Keratinocyte (primary cell): Measurements from ENCODE around the gene ITPKC. TPM values are rescaled to one million over a fixed set of nuclear protein-coding genes. Genes with fewer than 3 reads are reported as not detected.

Source experiments
- DNase-seq: peaks from one replicate; pipeline ENCODE4 v3.0.0-alpha.2; 2011; ENCODE audit warnings: low read depth, missing footprints, low spot score
- FAIRE-seq: peaks from 2 replicates; lab custom pipeline; 2011; peaks lifted over from hg19 to GRCh38; lab: Jason Lieb, UNC
- H2AFZ ChIP-seq: 2 replicates; pipeline ENCODE4 v1.6.0; 2012; ENCODE audit warnings: low read length, control low read depth, inconsistent platforms; ENCODE audit not compliant: control insufficient read depth
- H3K27ac ChIP-seq: 2 replicates; pipeline ENCODE4 v1.5.1; 2011; ENCODE audit warnings: low read length; ENCODE audit not compliant: control insufficient read depth, insufficient read depth
- H3K27me3 ChIP-seq: 3 replicates; pipeline ENCODE4 v1.6.0; 2011; ENCODE audit warnings: low read length; ENCODE audit not compliant: control insufficient read depth, insufficient read depth; ENCODE audit errors: extremely low read depth
- H3K36me3 ChIP-seq, 2 experiments: 2 replicates in 1 of 2; 3 replicates in 1 of 2; pipeline ENCODE4 v1.5.1; 2011; ENCODE audit warnings: low read length in 2 of 2, mild to moderate bottlenecking in 1 of 2; ENCODE audit not compliant: control insufficient read depth in 2 of 2, insufficient read depth in 2 of 2; ENCODE audit errors: extremely low read depth in 1 of 2
- H3K4me1 ChIP-seq: 3 replicates; pipeline ENCODE4 v1.5.1; 2011; ENCODE audit warnings: low read length; ENCODE audit not compliant: control insufficient read depth, insufficient read depth; ENCODE audit errors: extremely low read depth
- H3K4me2 ChIP-seq: 3 replicates; pipeline ENCODE4 v1.6.0; 2011; ENCODE audit warnings: low read depth, low read length; ENCODE audit not compliant: control insufficient read depth, insufficient read depth; ENCODE audit errors: extremely low read depth
- H3K4me3 ChIP-seq, 3 experiments: fragments of 200-600 bp in 1 of 3; sonication (generic) in 1 of 3; 2 replicates in 2 of 3; 3 replicates in 1 of 3; pipeline ENCODE4 v1.5.1; 2011 to 2016; ENCODE audit warnings: low read length in 3 of 3, mild to moderate bottlenecking in 3 of 3, control low read depth in 2 of 3, inconsistent platforms in 1 of 3, low read depth in 1 of 3, mixed read lengths in 1 of 3, mixed run types in 1 of 3, moderate library complexity in 1 of 3; ENCODE audit not compliant: control insufficient read depth in 2 of 3, insufficient read depth in 2 of 3; ENCODE audit errors: extremely low read depth in 1 of 3
- H3K79me2 ChIP-seq: 2 replicates; pipeline ENCODE4 v1.6.0; 2012; ENCODE audit warnings: low read length; ENCODE audit not compliant: control insufficient read depth, insufficient read depth
- H3K9ac ChIP-seq: 3 replicates; pipeline ENCODE4 v1.6.0; 2011; ENCODE audit warnings: low read length; ENCODE audit not compliant: control insufficient read depth, insufficient read depth; ENCODE audit errors: extremely low read depth
- H3K9me1 ChIP-seq: 3 replicates; pipeline ENCODE4 v1.6.0; 2011; ENCODE audit warnings: low read length; ENCODE audit not compliant: control insufficient read depth, insufficient read depth; ENCODE audit errors: extremely low read depth
- H3K9me3 ChIP-seq: 2 replicates; pipeline ENCODE4 v1.5.1; 2012; ENCODE audit warnings: low read depth, low read length; ENCODE audit not compliant: control insufficient read depth
- H4K20me1 ChIP-seq: 3 replicates; pipeline ENCODE4 v1.6.0; 2011; ENCODE audit warnings: low read length; ENCODE audit not compliant: control insufficient read depth, insufficient read depth; ENCODE audit errors: extremely low read depth
- EZH2 ChIP-seq: IDR thresholded peaks from one replicate; pipeline ENCODE4 v1.6.1; 2012; ENCODE audit warnings: inconsistent platforms, mild to moderate bottlenecking, low read length, moderate library complexity
- dilution Hi-C: fragments of 300-500 bp; cut with MboI; formaldehyde crosslinking; loops from one replicate; pipeline ENCODE4 v1.7.0; 2020; ENCODE audit warnings: low sequenced_read_pairs; ENCODE audit not compliant: extremely low pct_ligation_motif_present
- polyA plus RNA-seq, 5 experiments: library from polyadenylated mRNA; depleted of rRNA in 3 of 5; stranded (reverse) in 3 of 5; stranded (forward) in 1 of 5; unstranded in 1 of 5; fragments of >200 nt; gene quantifications; 1 replicate in 1 of 5; 2 replicates in 3 of 5; 3 replicates in 1 of 5; pipeline versions ENCODE4 v1.2.1 to v1.2.3, GENCODE V29; 2011 to 2012; ENCODE audit warnings: missing spikeins in 2 of 5, low read depth in 1 of 5, low replicate concordance in 1 of 5
- TF ChIP-seq, protein P1 (sequence below), 3 experiments: IDR thresholded peaks in 1 of 3; conservative IDR thresholded peaks in 1 of 3; optimal IDR thresholded peaks in 1 of 3; 2 replicates in 2 of 3; 3 replicates in 1 of 3; pipeline versions ENCODE3 to v1.5.1; 2011; ENCODE audit warnings: low read length in 3 of 3, mild to moderate bottlenecking in 3 of 3, moderate library complexity in 2 of 3, control low read depth in 1 of 3, inconsistent platforms in 1 of 3; ENCODE audit not compliant: insufficient read depth in 2 of 3; ENCODE audit errors: extremely low read depth in 1 of 3

The ITPKC gene
- polyA plus RNA-seq, 1 donor (not counting 4 experiments of a cell fraction or from before 2014, with no cell fraction given), result 17.2 TPM

DNA sequence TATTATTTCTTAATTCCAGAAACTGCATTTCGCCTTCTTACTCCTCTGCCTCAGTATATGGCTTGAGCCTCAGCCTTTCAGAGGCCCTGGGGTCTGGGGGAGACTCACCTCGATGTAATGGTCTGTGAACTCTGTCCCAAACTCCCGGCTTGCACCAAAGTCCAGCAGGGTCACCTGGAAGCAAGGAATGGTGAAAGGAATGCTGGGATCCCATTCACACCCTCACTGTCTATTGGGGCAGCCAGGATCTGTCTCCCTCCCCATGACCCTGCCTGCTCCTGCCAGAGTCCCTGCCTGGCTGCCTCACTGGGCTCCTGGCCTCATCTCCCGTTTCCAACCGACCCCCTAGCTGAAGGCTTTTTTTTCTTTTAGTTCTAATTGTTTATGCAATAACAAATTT, 21.0 kb upstream of the ITPKC start:
- H3K4me3 ChIP-seq, result no peak overlapping the region
- peaks cover 4% of the 10 kb centered on the region for H3K4me1 ChIP-seq
- no peak overlapping the region for H3K4me2 ChIP-seq
- no peaks in the 10 kb centered on the region for H3K27me3 ChIP-seq
- TF ChIP-seq EZH2, result no peak
- TF ChIP-seq, protein P1, sequence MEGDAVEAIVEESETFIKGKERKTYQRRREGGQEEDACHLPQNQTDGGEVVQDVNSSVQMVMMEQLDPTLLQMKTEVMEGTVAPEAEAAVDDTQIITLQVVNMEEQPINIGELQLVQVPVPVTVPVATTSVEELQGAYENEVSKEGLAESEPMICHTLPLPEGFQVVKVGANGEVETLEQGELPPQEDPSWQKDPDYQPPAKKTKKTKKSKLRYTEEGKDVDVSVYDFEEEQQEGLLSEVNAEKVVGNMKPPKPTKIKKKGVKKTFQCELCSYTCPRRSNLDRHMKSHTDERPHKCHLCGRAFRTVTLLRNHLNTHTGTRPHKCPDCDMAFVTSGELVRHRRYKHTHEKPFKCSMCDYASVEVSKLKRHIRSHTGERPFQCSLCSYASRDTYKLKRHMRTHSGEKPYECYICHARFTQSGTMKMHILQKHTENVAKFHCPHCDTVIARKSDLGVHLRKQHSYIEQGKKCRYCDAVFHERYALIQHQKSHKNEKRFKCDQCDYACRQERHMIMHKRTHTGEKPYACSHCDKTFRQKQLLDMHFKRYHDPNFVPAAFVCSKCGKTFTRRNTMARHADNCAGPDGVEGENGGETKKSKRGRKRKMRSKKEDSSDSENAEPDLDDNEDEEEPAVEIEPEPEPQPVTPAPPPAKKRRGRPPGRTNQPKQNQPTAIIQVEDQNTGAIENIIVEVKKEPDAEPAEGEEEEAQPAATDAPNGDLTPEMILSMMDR (optimal IDR thresholded peaks at IDR 0.05 in 1 of 3, IDR thresholded peaks at IDR 0.05 in 1 of 3, conservative IDR thresholded peaks at IDR 0.05 in 1 of 3; ENCODE audit: extremely low read depth in 1 of 3, insufficient read depth in 2 of 3, low read length in 3 of 3), result no peak
- H3K9ac ChIP-seq, result no peak overlapping the region
- DNase-seq (no peak), FAIRE-seq (no peak)
- H3K9me3 ChIP-seq, result no peaks in the 10 kb centered on the region
- no peak overlapping the region for H3K27ac ChIP-seq
- no peak overlapping the region for H2AFZ ChIP-seq
- dilution Hi-C loops, result no loop called here
- H3K36me3 ChIP-seq, result peaks cover 14 to 17% of the 10 kb centered on the region in 2 experiments
- H4K20me1 ChIP-seq, result no peaks in the 10 kb centered on the region
- no peaks in the 10 kb centered on the region for H3K79me2 ChIP-seq
- no peaks in the 10 kb centered on the region for H3K9me1 ChIP-seq

DNA sequence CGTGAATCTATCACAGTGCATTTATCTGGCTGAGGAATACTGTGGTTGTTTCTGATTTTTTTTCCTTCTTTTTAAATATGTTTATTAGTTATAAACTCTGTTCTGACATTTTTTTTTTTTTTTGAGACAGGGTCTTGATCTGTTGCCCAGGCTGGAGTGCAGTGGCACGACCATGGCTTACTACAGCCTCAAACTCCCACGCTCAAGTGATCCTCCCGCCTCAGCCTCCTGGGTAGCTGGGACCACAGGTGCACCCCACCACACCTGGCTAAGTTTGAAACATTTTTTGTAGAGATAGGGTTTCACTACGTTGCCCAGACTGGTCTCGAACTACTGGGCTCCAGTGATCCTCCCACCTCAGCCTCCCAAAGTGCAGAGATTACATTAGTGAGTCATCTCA, 19.9 kb upstream of the ITPKC start:
- Histone ChIP-seq H2AFZ (no peak overlapping the region), H3K27me3 (no peaks in the 10 kb centered on the region), H3K9me3 (no peaks in the 10 kb centered on the region), H3K9ac (no peak overlapping the region), H3K4me3 (no peak overlapping the region), H3K27ac (no peak overlapping the region), H3K4me2 (no peak overlapping the region), H3K9me1 (no peaks in the 10 kb centered on the region), H3K36me3 (peaks cover 15% of the 10 kb centered on the region in 2 experiments), H3K4me1 (no peaks in the 10 kb centered on the region), H4K20me1 (no peaks in the 10 kb centered on the region), H3K79me2 (no peaks in the 10 kb centered on the region)
- DNase-seq (no peak), FAIRE-seq (no peak)
- TF ChIP-seq EZH2, result no peak
- TF ChIP-seq, protein P1 (optimal IDR thresholded peaks at IDR 0.05 in 1 of 3, IDR thresholded peaks at IDR 0.05 in 1 of 3, conservative IDR thresholded peaks at IDR 0.05 in 1 of 3; ENCODE audit: extremely low read depth in 1 of 3, insufficient read depth in 2 of 3, low read length in 3 of 3), result no peak
- dilution Hi-C loops, result no loop called here
